Measurements from ENCODE around the gene DOCK9. TPM values are rescaled to one million over a fixed set of nuclear protein-coding genes. Genes with fewer than 3 reads are reported as not detected.

DOCK9 gene
- total RNA-seq, 1 experiment from 2014 or later: 36.6 TPM

DNA sequence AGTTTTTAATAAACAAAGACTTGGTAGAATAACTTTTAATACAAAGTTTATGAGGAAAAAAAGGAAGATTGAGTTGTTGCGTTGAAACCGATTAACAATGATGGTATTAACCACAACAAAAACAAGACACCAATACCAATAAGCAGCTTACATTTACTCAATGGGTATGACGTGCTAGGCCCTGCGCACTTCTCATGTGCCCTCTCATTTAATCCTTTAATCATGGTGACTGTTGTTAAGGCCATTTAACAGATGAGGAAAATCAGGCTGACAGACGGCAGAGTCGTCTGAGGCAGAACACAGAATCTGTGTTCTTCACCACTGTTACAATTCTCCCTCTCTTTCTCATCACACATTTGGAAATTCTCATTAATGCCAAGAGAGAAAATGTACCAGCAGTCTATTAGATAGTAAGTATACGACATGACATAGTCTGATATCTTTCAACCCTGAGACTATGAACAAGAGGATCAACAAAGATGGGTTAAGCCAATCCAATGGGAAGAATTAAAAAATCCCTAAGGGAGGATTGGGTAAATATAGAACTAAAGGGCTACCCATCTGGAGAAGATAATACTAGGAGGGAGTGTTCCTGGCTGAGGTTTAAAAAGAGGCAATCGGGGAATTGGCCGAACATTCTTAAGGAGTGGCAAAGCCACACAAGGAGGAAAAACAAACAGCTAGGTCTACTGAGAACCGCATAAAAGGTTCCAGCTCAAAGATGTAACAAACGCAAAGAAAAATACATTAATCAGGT, 54.0 kb downstream of the DOCK9 start:
- ChIA-PET CTCF (no interaction called here), POLR2A (interaction anchor here (0.6 kb wide), 1 partner anchor 12 kb away, joined by 4 read pairs; no protein-coding TSS in a partner anchor)
- H3K27ac Mint-ChIP-seq: no peak overlapping the region
- H3K4me3 Mint-ChIP-seq: no peak overlapping the region
- TF ChIP-seq SMAD4 (CRISPR knock-in tag; IDR thresholded peaks at IDR 0.05) (no peak), ZNF671 (CRISPR knock-in tag; IDR thresholded peaks at IDR 0.05) (no peak)
- TF ChIP-seq, protein P1, sequence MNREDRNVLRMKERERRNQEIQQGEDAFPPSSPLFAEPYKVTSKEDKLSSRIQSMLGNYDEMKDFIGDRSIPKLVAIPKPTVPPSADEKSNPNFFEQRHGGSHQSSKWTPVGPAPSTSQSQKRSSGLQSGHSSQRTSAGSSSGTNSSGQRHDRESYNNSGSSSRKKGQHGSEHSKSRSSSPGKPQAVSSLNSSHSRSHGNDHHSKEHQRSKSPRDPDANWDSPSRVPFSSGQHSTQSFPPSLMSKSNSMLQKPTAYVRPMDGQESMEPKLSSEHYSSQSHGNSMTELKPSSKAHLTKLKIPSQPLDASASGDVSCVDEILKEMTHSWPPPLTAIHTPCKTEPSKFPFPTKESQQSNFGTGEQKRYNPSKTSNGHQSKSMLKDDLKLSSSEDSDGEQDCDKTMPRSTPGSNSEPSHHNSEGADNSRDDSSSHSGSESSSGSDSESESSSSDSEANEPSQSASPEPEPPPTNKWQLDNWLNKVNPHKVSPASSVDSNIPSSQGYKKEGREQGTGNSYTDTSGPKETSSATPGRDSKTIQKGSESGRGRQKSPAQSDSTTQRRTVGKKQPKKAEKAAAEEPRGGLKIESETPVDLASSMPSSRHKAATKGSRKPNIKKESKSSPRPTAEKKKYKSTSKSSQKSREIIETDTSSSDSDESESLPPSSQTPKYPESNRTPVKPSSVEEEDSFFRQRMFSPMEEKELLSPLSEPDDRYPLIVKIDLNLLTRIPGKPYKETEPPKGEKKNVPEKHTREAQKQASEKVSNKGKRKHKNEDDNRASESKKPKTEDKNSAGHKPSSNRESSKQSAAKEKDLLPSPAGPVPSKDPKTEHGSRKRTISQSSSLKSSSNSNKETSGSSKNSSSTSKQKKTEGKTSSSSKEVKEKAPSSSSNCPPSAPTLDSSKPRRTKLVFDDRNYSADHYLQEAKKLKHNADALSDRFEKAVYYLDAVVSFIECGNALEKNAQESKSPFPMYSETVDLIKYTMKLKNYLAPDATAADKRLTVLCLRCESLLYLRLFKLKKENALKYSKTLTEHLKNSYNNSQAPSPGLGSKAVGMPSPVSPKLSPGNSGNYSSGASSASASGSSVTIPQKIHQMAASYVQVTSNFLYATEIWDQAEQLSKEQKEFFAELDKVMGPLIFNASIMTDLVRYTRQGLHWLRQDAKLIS (CRISPR knock-in tag; IDR thresholded peaks at IDR 0.05; ENCODE audit: borderline replicate concordance): no peak
- no peaks in the 10 kb centered on the region for H3K36me3 Mint-ChIP-seq
- peaks cover 40% of the 10 kb centered on the region for H3K4me1 Mint-ChIP-seq
- H3K27me3 Mint-ChIP-seq (ENCODE audit: low read depth): no peaks in the 10 kb centered on the region
- DNase-seq (ENCODE audit: low spot score) (no peak), ATAC-seq (no peak)
- no peaks in the 10 kb centered on the region for H3K9me3 Mint-ChIP-seq

DNA sequence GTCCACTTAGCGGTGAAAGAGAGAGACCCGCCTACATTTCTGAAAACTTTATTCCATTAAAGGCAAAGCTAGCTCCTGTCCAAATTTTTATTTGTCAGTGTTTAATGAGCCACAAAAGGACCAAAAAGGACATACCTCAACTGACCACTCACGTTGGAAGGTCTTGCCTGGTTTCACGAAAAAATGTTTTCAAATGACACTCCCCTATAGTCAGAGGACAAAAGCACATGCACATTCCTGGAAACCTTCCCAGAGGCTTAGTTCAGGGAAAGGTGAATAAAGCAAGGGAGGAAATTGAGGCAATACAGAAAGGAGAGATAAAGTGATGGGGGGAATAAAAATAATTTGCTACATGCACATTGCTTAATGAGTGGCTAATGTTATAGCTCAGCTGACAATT, 55.6 kb downstream of the DOCK9 start:
- Mint-ChIP-seq H3K36me3 (no peaks in the 10 kb centered on the region), H3K9me3 (no peaks in the 10 kb centered on the region), H3K4me1 (peaks cover 33% of the 10 kb centered on the region), H3K4me3 (no peak overlapping the region), H3K27ac (no peak overlapping the region), H3K27me3 (ENCODE audit: low read depth) (no peaks in the 10 kb centered on the region)
- DNase-seq (ENCODE audit: low spot score): no peak
- CTCF ChIA-PET: no interaction called here
- POLR2A ChIA-PET: no interaction called here
- ATAC-seq: no peak
- TF ChIP-seq NR1H2 (CRISPR knock-in tag; IDR thresholded peaks at IDR 0.05) (no peak), ELF4 (CRISPR knock-in tag; IDR thresholded peaks at IDR 0.05; ENCODE audit: low read depth) (no peak), FOXJ3 (CRISPR knock-in tag; IDR thresholded peaks at IDR 0.05; ENCODE audit: borderline replicate concordance) (no peak), KAT7 (CRISPR knock-in tag; IDR thresholded peaks at IDR 0.05; ENCODE audit: borderline replicate concordance) (no peak), RELA (CRISPR knock-in tag; IDR thresholded peaks at IDR 0.05; ENCODE audit: borderline replicate concordance) (no peak), ETV6 (CRISPR knock-in tag; IDR thresholded peaks at IDR 0.05) (no peak), NFYB (CRISPR knock-in tag; conservative IDR thresholded peaks at IDR 0.05; ENCODE audit: low read depth) (no peak)
- TF ChIP-seq, protein P2, sequence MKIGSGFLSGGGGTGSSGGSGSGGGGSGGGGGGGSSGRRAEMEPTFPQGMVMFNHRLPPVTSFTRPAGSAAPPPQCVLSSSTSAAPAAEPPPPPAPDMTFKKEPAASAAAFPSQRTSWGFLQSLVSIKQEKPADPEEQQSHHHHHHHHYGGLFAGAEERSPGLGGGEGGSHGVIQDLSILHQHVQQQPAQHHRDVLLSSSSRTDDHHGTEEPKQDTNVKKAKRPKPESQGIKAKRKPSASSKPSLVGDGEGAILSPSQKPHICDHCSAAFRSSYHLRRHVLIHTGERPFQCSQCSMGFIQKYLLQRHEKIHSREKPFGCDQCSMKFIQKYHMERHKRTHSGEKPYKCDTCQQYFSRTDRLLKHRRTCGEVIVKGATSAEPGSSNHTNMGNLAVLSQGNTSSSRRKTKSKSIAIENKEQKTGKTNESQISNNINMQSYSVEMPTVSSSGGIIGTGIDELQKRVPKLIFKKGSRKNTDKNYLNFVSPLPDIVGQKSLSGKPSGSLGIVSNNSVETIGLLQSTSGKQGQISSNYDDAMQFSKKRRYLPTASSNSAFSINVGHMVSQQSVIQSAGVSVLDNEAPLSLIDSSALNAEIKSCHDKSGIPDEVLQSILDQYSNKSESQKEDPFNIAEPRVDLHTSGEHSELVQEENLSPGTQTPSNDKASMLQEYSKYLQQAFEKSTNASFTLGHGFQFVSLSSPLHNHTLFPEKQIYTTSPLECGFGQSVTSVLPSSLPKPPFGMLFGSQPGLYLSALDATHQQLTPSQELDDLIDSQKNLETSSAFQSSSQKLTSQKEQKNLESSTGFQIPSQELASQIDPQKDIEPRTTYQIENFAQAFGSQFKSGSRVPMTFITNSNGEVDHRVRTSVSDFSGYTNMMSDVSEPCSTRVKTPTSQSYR (CRISPR knock-in tag; IDR thresholded peaks at IDR 0.05): no peak
- TF ChIP-seq, protein P3, sequence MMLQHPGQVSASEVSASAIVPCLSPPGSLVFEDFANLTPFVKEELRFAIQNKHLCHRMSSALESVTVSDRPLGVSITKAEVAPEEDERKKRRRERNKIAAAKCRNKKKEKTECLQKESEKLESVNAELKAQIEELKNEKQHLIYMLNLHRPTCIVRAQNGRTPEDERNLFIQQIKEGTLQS (CRISPR knock-in tag; conservative IDR thresholded peaks at IDR 0.05): no peak
- TF ChIP-seq, protein P4, sequence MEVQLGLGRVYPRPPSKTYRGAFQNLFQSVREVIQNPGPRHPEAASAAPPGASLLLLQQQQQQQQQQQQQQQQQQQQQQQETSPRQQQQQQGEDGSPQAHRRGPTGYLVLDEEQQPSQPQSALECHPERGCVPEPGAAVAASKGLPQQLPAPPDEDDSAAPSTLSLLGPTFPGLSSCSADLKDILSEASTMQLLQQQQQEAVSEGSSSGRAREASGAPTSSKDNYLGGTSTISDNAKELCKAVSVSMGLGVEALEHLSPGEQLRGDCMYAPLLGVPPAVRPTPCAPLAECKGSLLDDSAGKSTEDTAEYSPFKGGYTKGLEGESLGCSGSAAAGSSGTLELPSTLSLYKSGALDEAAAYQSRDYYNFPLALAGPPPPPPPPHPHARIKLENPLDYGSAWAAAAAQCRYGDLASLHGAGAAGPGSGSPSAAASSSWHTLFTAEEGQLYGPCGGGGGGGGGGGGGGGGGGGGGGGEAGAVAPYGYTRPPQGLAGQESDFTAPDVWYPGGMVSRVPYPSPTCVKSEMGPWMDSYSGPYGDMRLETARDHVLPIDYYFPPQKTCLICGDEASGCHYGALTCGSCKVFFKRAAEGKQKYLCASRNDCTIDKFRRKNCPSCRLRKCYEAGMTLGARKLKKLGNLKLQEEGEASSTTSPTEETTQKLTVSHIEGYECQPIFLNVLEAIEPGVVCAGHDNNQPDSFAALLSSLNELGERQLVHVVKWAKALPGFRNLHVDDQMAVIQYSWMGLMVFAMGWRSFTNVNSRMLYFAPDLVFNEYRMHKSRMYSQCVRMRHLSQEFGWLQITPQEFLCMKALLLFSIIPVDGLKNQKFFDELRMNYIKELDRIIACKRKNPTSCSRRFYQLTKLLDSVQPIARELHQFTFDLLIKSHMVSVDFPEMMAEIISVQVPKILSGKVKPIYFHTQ (CRISPR knock-in tag; IDR thresholded peaks at IDR 0.05): no peak
- TF ChIP-seq, protein P5, sequence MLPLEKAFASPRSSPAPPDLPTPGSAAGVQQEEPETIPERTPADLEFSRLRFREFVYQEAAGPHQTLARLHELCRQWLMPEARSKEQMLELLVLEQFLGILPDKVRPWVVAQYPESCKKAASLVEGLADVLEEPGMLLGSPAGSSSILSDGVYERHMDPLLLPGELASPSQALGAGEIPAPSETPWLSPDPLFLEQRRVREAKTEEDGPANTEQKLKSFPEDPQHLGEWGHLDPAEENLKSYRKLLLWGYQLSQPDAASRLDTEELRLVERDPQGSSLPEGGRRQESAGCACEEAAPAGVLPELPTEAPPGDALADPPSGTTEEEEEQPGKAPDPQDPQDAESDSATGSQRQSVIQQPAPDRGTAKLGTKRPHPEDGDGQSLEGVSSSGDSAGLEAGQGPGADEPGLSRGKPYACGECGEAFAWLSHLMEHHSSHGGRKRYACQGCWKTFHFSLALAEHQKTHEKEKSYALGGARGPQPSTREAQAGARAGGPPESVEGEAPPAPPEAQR (CRISPR knock-in tag; IDR thresholded peaks at IDR 0.05): no peak
- TF ChIP-seq, protein P6, sequence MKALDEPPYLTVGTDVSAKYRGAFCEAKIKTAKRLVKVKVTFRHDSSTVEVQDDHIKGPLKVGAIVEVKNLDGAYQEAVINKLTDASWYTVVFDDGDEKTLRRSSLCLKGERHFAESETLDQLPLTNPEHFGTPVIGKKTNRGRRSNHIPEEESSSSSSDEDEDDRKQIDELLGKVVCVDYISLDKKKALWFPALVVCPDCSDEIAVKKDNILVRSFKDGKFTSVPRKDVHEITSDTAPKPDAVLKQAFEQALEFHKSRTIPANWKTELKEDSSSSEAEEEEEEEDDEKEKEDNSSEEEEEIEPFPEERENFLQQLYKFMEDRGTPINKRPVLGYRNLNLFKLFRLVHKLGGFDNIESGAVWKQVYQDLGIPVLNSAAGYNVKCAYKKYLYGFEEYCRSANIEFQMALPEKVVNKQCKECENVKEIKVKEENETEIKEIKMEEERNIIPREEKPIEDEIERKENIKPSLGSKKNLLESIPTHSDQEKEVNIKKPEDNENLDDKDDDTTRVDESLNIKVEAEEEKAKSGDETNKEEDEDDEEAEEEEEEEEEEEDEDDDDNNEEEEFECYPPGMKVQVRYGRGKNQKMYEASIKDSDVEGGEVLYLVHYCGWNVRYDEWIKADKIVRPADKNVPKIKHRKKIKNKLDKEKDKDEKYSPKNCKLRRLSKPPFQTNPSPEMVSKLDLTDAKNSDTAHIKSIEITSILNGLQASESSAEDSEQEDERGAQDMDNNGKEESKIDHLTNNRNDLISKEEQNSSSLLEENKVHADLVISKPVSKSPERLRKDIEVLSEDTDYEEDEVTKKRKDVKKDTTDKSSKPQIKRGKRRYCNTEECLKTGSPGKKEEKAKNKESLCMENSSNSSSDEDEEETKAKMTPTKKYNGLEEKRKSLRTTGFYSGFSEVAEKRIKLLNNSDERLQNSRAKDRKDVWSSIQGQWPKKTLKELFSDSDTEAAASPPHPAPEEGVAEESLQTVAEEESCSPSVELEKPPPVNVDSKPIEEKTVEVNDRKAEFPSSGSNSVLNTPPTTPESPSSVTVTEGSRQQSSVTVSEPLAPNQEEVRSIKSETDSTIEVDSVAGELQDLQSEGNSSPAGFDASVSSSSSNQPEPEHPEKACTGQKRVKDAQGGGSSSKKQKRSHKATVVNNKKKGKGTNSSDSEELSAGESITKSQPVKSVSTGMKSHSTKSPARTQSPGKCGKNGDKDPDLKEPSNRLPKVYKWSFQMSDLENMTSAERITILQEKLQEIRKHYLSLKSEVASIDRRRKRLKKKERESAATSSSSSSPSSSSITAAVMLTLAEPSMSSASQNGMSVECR (CRISPR knock-in tag; IDR thresholded peaks at IDR 0.05; ENCODE audit: borderline replicate concordance): no peak
- TF ChIP-seq, protein P7, sequence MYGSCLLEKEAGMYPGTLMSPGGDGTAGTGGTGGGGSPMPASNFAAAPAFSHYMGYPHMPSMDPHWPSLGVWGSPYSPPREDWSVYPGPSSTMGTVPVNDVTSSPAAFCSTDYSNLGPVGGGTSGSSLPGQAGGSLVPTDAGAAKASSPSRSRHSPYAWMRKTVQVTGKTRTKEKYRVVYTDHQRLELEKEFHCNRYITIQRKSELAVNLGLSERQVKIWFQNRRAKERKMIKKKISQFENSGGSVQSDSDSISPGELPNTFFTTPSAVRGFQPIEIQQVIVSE (CRISPR knock-in tag; IDR thresholded peaks at IDR 0.05; ENCODE audit: borderline replicate concordance): no peak

All from WTC11 (cell line).